MM.1S (cell line): ENCODE data around the gene GDAP2.
A peak's percentile ranks its signal among the peaks of the same experiment; 100 is the strongest.

Experiments used
- DNase-seq: peaks from one replicate; pipeline ENCODE4 v3.0.0-alpha.2; 2015
- H2AFZ ChIP-seq: fragments of 300-600 bp; sonication (generic); 2 replicates; pipeline ENCODE4 v1.6.0; 2016; ENCODE audit warnings: antibody characterized with exemption, low read length
- H3F3A ChIP-seq: fragments of 300-600 bp; sonication (generic); 2 replicates; pipeline ENCODE4 v1.6.1; 2016; ENCODE audit warnings: mild to moderate bottlenecking, antibody characterized with exemption, low read length, moderate library complexity, mixed read lengths; ENCODE audit not compliant: insufficient read depth
- H3K27ac ChIP-seq: fragments of 300-600 bp; sonication (generic); 2 replicates; pipeline ENCODE4 v1.5.1; 2016; ENCODE audit warnings: mild to moderate bottlenecking, low read length
- H3K27me3 ChIP-seq: fragments of 300-600 bp; sonication (generic); replicated peaks from 2 replicates; pipeline ENCODE4 v1.6.0; 2016; ENCODE audit warnings: low read length; ENCODE audit not compliant: insufficient read depth
- H3K36me3 ChIP-seq: fragments of 300-600 bp; sonication (generic); replicated peaks from 2 replicates; pipeline ENCODE4 v1.6.1; 2016; ENCODE audit warnings: mild to moderate bottlenecking, low read length, mixed read lengths; ENCODE audit not compliant: insufficient read depth
- H3K4me1 ChIP-seq: fragments of 300-600 bp; sonication (generic); 2 replicates; pipeline ENCODE4 v1.6.1; 2016; ENCODE audit warnings: low read length, mixed read lengths
- H3K4me2 ChIP-seq: fragments of 300-600 bp; sonication (generic); 2 replicates; pipeline ENCODE4 v1.6.0; 2016; ENCODE audit warnings: low read depth, low read length
- H3K4me3 ChIP-seq: fragments of 300-600 bp; sonication (generic); 2 replicates; pipeline ENCODE4 v1.5.1; 2016; ENCODE audit warnings: low read length, mixed read lengths
- H3K79me2 ChIP-seq: fragments of 300-600 bp; sonication (generic); 2 replicates; pipeline ENCODE4 v1.6.1; 2016; ENCODE audit warnings: mixed run types, low read length, mixed read lengths
- H3K9ac ChIP-seq: fragments of 300-600 bp; sonication (generic); 2 replicates; pipeline ENCODE4 v1.6.1; 2016; ENCODE audit warnings: low read length, mixed read lengths
- H3K9me2 ChIP-seq: fragments of 300-600 bp; sonication (generic); replicated peaks from 2 replicates; pipeline ENCODE4 v1.6.1; 2016; ENCODE audit warnings: mild to moderate bottlenecking, low read length, mixed read lengths; ENCODE audit not compliant: insufficient read depth
- H3K9me3 ChIP-seq: fragments of 300-600 bp; sonication (generic); replicated peaks from 2 replicates; pipeline ENCODE4 v1.6.1; 2016; ENCODE audit warnings: mild to moderate bottlenecking, low read length, mixed read lengths; ENCODE audit not compliant: insufficient read depth
- H4K20me1 ChIP-seq: fragments of 300-600 bp; sonication (generic); 2 replicates; pipeline ENCODE4 v1.6.1; 2016; ENCODE audit warnings: mild to moderate bottlenecking, low read length, moderate library complexity, mixed read lengths; ENCODE audit not compliant: insufficient read depth
- EZH2 ChIP-seq: fragments of 300-600 bp; sonication (generic); optimal IDR thresholded peaks from 2 replicates; pipeline ENCODE3; 2017; ENCODE audit warnings: low read depth, mild to moderate bottlenecking, antibody characterized with exemption, low read length, mixed read lengths
- EZH2phosphoT487 ChIP-seq: fragments of 300-600 bp; sonication (generic); IDR thresholded peaks from 2 replicates; pipeline ENCODE4 v1.6.1; 2018; ENCODE audit warnings: antibody characterized with exemption, low read length
- TF ChIP-seq, protein P1 (sequence below): fragments of 300-600 bp; sonication (generic); IDR thresholded peaks from 2 replicates; pipeline ENCODE4 v1.5.1; 2016; ENCODE audit warnings: antibody characterized with exemption, low read length, mixed read lengths

GDAP2 gene

DNA sequence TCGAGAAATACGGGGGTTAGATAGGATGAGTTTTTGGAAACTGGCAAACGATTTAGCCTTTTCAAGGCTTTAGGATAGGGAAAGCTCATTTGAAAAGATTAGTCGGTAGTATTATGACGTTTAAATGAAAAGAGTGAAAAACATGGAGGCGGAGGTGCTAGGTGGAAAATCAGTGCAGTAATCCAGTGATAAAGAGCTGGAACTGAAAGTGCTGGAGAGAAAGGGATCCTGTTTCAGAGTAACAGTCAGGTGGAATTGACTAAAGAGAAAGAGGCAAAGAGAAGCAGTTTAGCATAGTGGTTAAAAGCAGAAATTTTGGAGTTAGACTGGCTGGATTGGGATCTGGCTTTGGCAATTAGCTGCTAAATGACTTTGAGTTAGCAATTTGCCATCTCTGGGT is 1.1 kb upstream of the GDAP2 start:
- Histone ChIP-seq H3K4me3 (peak overlapping the region; percentile 94), H4K20me1 (no peaks in the 10 kb centered on the region), H3K9ac (peak overlapping the region; percentile 74), H3K27me3 (no peaks in the 10 kb centered on the region), H3K9me2 (no peaks in the 10 kb centered on the region), H3K9me3 (no peaks in the 10 kb centered on the region), H3F3A (peaks cover 6% of the 10 kb centered on the region; the same call in 1 of the 2 replicates), H3K27ac (peak overlapping the region; percentile 75; the same call in 1 of the 2 replicates), H2AFZ (peak overlapping the region; percentile 71; the same call in 1 of the 2 replicates), H3K4me2 (peak overlapping the region; percentile 75), H3K79me2 (peaks cover 86% of the 10 kb centered on the region), H3K36me3 (no peaks in the 10 kb centered on the region), H3K4me1 (0 out of 2 replicates have a peak, but pooled peaks cover 3% of the 10 kb centered on the region)
- TF ChIP-seq, protein P1, sequence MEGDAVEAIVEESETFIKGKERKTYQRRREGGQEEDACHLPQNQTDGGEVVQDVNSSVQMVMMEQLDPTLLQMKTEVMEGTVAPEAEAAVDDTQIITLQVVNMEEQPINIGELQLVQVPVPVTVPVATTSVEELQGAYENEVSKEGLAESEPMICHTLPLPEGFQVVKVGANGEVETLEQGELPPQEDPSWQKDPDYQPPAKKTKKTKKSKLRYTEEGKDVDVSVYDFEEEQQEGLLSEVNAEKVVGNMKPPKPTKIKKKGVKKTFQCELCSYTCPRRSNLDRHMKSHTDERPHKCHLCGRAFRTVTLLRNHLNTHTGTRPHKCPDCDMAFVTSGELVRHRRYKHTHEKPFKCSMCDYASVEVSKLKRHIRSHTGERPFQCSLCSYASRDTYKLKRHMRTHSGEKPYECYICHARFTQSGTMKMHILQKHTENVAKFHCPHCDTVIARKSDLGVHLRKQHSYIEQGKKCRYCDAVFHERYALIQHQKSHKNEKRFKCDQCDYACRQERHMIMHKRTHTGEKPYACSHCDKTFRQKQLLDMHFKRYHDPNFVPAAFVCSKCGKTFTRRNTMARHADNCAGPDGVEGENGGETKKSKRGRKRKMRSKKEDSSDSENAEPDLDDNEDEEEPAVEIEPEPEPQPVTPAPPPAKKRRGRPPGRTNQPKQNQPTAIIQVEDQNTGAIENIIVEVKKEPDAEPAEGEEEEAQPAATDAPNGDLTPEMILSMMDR, result no peak
- TF ChIP-seq EZH2phosphoT487 (no peak), EZH2 (no peak)
- no peak for DNase-seq

DNA sequence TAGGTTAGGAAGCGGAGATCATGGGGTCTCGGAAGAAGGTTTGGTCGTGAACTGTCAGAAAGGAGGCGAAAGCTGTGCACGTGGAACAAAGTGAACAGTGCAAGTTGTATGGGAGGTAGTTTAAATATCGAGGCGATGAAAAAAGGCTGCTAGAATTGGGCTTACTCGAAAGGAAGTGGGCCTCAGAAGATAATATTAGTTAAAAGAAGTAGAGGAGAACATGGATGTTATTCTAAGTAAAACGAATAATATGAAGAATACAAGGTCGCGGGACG is 689 bp upstream of the GDAP2 start:
- H3K36me3 ChIP-seq, result no peaks in the 10 kb centered on the region
- peak overlapping the region; percentile 75 for H3K27ac ChIP-seq
- H3F3A ChIP-seq, result peaks cover 6% of the 10 kb centered on the region; the same call in 1 of the 2 replicates
- TF ChIP-seq EZH2phosphoT487 (no peak), EZH2 (no peak)
- TF ChIP-seq, protein P1, result no peak
- no peaks in the 10 kb centered on the region for H4K20me1 ChIP-seq
- H3K79me2 ChIP-seq, result peaks cover 88% of the 10 kb centered on the region
- H3K4me2 ChIP-seq, result peak overlapping the region; percentile 75
- no peaks in the 10 kb centered on the region for H3K9me2 ChIP-seq
- H3K9ac ChIP-seq, result peak overlapping the region; percentile 74
- H3K27me3 ChIP-seq, result no peaks in the 10 kb centered on the region
- peak; percentile 6 for DNase-seq
- 0 out of 2 replicates have a peak, but pooled peaks cover 3% of the 10 kb centered on the region for H3K4me1 ChIP-seq
- H3K9me3 ChIP-seq, result no peaks in the 10 kb centered on the region
- H3K4me3 ChIP-seq, result peak overlapping the region; percentile 94
- peak overlapping the region; percentile 71 for H2AFZ ChIP-seq

DNA sequence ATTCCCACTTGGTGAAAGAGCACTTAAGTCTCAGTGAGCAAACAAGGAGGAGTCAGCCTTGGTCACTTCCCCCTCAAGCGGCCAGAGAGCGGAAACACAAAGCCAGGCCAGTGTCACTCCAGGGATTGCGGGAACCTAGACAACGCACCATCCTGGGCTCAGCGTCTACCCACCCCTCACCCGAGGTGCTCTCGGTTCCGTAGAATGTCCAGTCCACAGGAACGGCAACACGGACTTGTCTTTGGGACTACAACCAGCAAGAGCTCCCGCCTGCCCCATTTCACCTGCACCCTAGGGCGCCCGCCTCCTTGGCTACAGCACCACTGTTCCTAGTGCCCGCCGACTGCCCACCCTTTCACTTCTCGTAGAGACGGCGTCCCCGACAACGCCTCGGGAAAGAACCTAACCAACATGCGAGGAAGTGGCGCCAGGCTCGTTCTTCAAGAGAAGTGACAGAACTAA is 509 bp downstream of the GDAP2 start:
- H3K27ac ChIP-seq, result peak overlapping the region; percentile 75; the same call in 1 of the 2 replicates

More for the DNA sequence above, 509 bp downstream of the GDAP2 start:
- Histone ChIP-seq H3K9me2 (no peaks in the 10 kb centered on the region), H4K20me1 (no peaks in the 10 kb centered on the region), H3K9me3 (no peaks in the 10 kb centered on the region), H3K36me3 (no peaks in the 10 kb centered on the region), H3K4me2 (peak overlapping the region; percentile 48), H2AFZ (peak overlapping the region; percentile 70), H3K4me3 (peak overlapping the region; percentile 94), H3K27me3 (no peaks in the 10 kb centered on the region), H3K4me1 (0 out of 2 replicates have a peak, but pooled peaks cover 3% of the 10 kb centered on the region), H3K9ac (peak overlapping the region; percentile 67; the same call in 1 of the 2 replicates), H3F3A (peaks cover 6% of the 10 kb centered on the region; the same call in 1 of the 2 replicates), H3K79me2 (peaks cover 85% of the 10 kb centered on the region)
- TF ChIP-seq, protein P1, result no peak
- TF ChIP-seq EZH2 (no peak), EZH2phosphoT487 (no peak)
- peak; percentile 35 for DNase-seq
